ENCODE results near the gene GDF3. TPM values are rescaled to one million over a fixed set of nuclear protein-coding genes. Genes with fewer than 3 reads are reported as not detected.
A peak's percentile ranks its signal among the peaks of the same experiment; 100 is the strongest.

GDF3 gene
- total and polyA plus RNA-seq, 9 of the 15 experiments (the other 6 are each of a cell fraction or from before 2014, with no cell fraction given), result not detected

DNA sequence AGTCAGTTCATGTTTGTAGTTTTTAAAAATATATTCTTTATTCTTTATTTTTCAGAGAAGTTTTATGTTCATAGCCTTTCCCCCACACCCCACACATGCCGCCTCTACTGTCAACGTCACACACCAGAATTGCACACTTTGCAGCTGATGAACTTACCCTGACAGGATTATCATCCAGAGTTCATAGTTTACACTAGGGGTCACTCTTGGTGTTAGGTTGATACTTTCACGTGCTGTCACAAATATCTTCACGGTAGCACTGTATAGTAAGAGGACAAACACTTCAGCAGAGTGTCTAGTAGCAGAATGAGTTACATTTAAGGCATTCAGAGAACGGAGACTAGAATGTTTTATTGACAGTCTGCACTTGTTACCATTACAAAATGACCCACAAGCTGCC lies 20.8 kb upstream of the GDF3 start:
- CTCF ChIA-PET (ENCODE audit: low intra/inter-chr PET ratio), result no interaction called here
- peak; percentile 63 for ATAC-seq
- intact Hi-C loops (cut with micrococcal nuclease), result loop anchor here (5.0 kb wide), 1 partner anchor 91 kb away; no protein-coding TSS in a partner anchor
- no peak for TF ChIP-seq NCOA6 (IDR thresholded peaks at IDR 0.05)
- TF ChIP-seq ZNF764 (CRISPR knock-in tag; IDR thresholded peaks at IDR 0.05; ENCODE audit: low read depth), result no peak
- TF ChIP-seq ZFP30 (CRISPR knock-in tag; IDR thresholded peaks at IDR 0.05; ENCODE audit: borderline replicate concordance), result no peak
- no peak for TF ChIP-seq ZNF133 (CRISPR knock-in tag; IDR thresholded peaks at IDR 0.05)
- peak in 1 of 2 experiments; percentile 52; a peak in 1 of 4 replicates for TF ChIP-seq TEAD1 (CRISPR knock-in tag; IDR thresholded peaks at IDR 0.05)
- no peak for TF ChIP-seq ZNF324 (CRISPR knock-in tag; IDR thresholded peaks at IDR 0.05)
- TF ChIP-seq, protein P1, sequence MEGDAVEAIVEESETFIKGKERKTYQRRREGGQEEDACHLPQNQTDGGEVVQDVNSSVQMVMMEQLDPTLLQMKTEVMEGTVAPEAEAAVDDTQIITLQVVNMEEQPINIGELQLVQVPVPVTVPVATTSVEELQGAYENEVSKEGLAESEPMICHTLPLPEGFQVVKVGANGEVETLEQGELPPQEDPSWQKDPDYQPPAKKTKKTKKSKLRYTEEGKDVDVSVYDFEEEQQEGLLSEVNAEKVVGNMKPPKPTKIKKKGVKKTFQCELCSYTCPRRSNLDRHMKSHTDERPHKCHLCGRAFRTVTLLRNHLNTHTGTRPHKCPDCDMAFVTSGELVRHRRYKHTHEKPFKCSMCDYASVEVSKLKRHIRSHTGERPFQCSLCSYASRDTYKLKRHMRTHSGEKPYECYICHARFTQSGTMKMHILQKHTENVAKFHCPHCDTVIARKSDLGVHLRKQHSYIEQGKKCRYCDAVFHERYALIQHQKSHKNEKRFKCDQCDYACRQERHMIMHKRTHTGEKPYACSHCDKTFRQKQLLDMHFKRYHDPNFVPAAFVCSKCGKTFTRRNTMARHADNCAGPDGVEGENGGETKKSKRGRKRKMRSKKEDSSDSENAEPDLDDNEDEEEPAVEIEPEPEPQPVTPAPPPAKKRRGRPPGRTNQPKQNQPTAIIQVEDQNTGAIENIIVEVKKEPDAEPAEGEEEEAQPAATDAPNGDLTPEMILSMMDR (IDR thresholded peaks at IDR 0.05 in 2 of 3, conservative IDR thresholded peaks at IDR 0.05 in 1 of 3; ENCODE audit: insufficient read depth in 2 of 3, low read depth in 1 of 3, low read length in 3 of 3), result peak in 2 of 3 experiments; percentile 38 to 48; a peak in 2 of 6 replicates
- no peak for TF ChIP-seq ATF1 (CRISPR knock-in tag; IDR thresholded peaks at IDR 0.05)
- TF ChIP-seq ATF1 (tag; IDR thresholded peaks at IDR 0.05), result 0 out of 2 replicates have a peak, but pooled peaks have one; percentile 20
- TF ChIP-seq, protein P2, sequence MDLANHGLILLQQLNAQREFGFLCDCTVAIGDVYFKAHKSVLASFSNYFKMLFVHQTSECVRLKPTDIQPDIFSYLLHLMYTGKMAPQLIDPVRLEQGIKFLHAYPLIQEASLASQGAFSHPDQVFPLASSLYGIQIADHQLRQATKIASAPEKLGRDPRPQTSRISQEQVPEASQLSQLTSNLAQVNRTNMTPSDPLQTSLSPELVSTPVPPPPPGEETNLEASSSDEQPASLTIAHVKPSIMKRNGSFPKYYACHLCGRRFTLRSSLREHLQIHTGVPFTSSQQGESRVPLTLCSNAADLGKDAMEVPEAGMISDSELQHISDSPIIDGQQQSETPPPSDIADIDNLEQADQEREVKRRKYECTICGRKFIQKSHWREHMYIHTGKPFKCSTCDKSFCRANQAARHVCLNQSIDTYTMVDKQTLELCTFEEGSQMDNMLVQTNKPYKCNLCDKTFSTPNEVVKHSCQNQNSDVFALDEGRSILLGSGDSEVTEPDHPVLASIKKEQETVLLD (IDR thresholded peaks at IDR 0.05), result no peak
- peak; percentile 43 to 46 for TF ChIP-seq RAD21 (CRISPR knock-in tag; conservative IDR thresholded peaks at IDR 0.05 in 1 of 2, IDR thresholded peaks at IDR 0.05 in 1 of 2)

More for the DNA sequence above, 20.8 kb upstream of the GDF3 start:
- Histone ChIP-seq H2AFZ (ENCODE audit: low read depth, low read length) (no peak overlapping the region), H3K4me2 (ENCODE audit: insufficient read depth, low read length) (no peak overlapping the region), H3K9me1 (ENCODE audit: control insufficient read depth, insufficient read depth, low read length) (no peaks in the 10 kb centered on the region), H3K36me3 (ENCODE audit: control insufficient read depth, insufficient read depth, low read length) (no peaks in the 10 kb centered on the region), H3K9me3 (replicated peaks; ENCODE audit: control insufficient read depth, insufficient read depth, low read depth, low read length) (no peaks in the 10 kb centered on the region), H3K79me2 (ENCODE audit: control insufficient read depth, insufficient read depth, low read length) (no peaks in the 10 kb centered on the region), H3K27ac (ENCODE audit: extremely low read depth, low read depth, low read length) (no peak overlapping the region), H3K27me3 (ENCODE audit: control insufficient read depth in 2 of 2, insufficient read depth in 2 of 2, low read length in 2 of 2) (no peaks in the 10 kb centered on the region; a peak in 2 of 5 replicates), H4K20me1 (replicated peaks; ENCODE audit: control insufficient read depth, insufficient read depth, low read length) (no peaks in the 10 kb centered on the region), H3K4me3 (no peak overlapping the region), H3K9ac (ENCODE audit: insufficient read depth in 1 of 2, low read depth in 2 of 2, low read length in 2 of 2) (no peak overlapping the region), H3K4me1 (replicated peaks in 1 of 2; ENCODE audit: control insufficient read depth in 2 of 2, insufficient read depth in 2 of 2, low read length in 2 of 2) (peaks cover 0 to 3% of the 10 kb centered on the region in 2 experiments; a peak in 1 of 5 replicates)
- 0% methylated on average over 5 of the region's 5 CpGs for WGBS (ENCODE audit: insufficient coverage, low coverage, missing lambda C conversion rate)
- no peak for FAIRE-seq
- POLR2A ChIA-PET, result interaction anchor here (1.3 kb wide), 1 partner anchor 9 kb away, joined by 5 read pairs; no protein-coding TSS in a partner anchor
- DNase-seq (ENCODE audit: extremely low read depth in 1 of 4, low spot score in 3 of 4), result peak in 3 of 4 experiments; percentile 10 to 20 (median 14)
- no TSS peak for BruUV-seq (replicated peaks)
- in situ Hi-C loops (cut with MboI), result no loop called here
